H9 (cell line): ENCODE data around the gene CCBE1. TPM values are rescaled to one million over a fixed set of nuclear protein-coding genes. Genes with fewer than 3 reads are reported as not detected.

Experiments
- DNase-seq: peaks from one replicate; pipeline ENCODE4 v3.0.0-alpha.2; 2017
- H2AFZ ChIP-seq: one replicate; pipeline ENCODE4 v1.6.1; 2013; ENCODE audit warnings: mild to moderate bottlenecking, low read length, control low read depth, moderate library complexity
- H2AK5ac ChIP-seq: 2 replicates; pipeline ENCODE4 v1.6.1; 2013; ENCODE audit warnings: low read length, control low read depth, mixed read lengths; ENCODE audit not compliant: insufficient read length
- H2BK120ac ChIP-seq: one replicate; pipeline ENCODE4 v1.6.1; 2013; ENCODE audit warnings: low read depth, mild to moderate bottlenecking, low read length, control low read depth, inconsistent platforms; ENCODE audit not compliant: poor library complexity, severe bottlenecking
- H2BK12ac ChIP-seq: 2 replicates; pipeline ENCODE4 v1.6.1; 2013; ENCODE audit warnings: low read length, control low read depth, mixed read lengths, low read depth; ENCODE audit not compliant: insufficient read length
- H2BK15ac ChIP-seq: 2 replicates; pipeline ENCODE4 v1.6.1; 2013; ENCODE audit warnings: low read depth, low read length, control low read depth
- H2BK20ac ChIP-seq: one replicate; pipeline ENCODE4 v1.6.1; 2013; ENCODE audit warnings: low read depth, mild to moderate bottlenecking, low read length, control low read depth, inconsistent platforms; ENCODE audit not compliant: poor library complexity, severe bottlenecking
- H2BK5ac ChIP-seq: 2 replicates; pipeline ENCODE4 v1.6.1; 2013; ENCODE audit warnings: low read length, control low read depth, mixed read lengths; ENCODE audit not compliant: insufficient read length
- H3K14ac ChIP-seq: 2 replicates; pipeline ENCODE4 v1.6.1; 2013; ENCODE audit warnings: low read length, control low read depth; ENCODE audit not compliant: insufficient read depth
- H3K18ac ChIP-seq: 2 replicates; pipeline ENCODE4 v1.6.1; 2013; ENCODE audit warnings: low read depth, mild to moderate bottlenecking, mixed read lengths, low read length, control low read depth; ENCODE audit not compliant: insufficient read length
- H3K23ac ChIP-seq: 2 replicates; pipeline ENCODE4 v1.6.1; 2013; ENCODE audit warnings: low read length, control low read depth, mixed read lengths, low read depth; ENCODE audit not compliant: insufficient read length
- H3K23me2 ChIP-seq: 2 replicates; pipeline ENCODE4 v1.6.1; 2013; ENCODE audit warnings: low read depth, mild to moderate bottlenecking, mixed read lengths, low read length, control low read depth; ENCODE audit not compliant: insufficient read length, poor library complexity, severe bottlenecking
- H3K27ac ChIP-seq: 2 replicates; pipeline ENCODE4 v1.5.1; 2013; ENCODE audit warnings: low read length, control low read depth, mixed read lengths, low read depth; ENCODE audit not compliant: insufficient read length
- H3K27me3 ChIP-seq: 2 replicates; pipeline ENCODE4 v1.6.1; 2013; ENCODE audit warnings: low read length, control low read depth, inconsistent platforms; ENCODE audit not compliant: insufficient read depth
- H3K4ac ChIP-seq: 2 replicates; pipeline ENCODE4 v1.6.1; 2013; ENCODE audit warnings: low read depth, mild to moderate bottlenecking, control low read depth, inconsistent platforms, low read length, moderate library complexity
- H3K4me1 ChIP-seq: 2 replicates; pipeline ENCODE4 v1.6.1; 2013; ENCODE audit warnings: low read length, control low read depth, inconsistent platforms; ENCODE audit not compliant: insufficient read depth
- H3K4me2 ChIP-seq: 2 replicates; pipeline ENCODE4 v1.6.1; 2013; ENCODE audit warnings: low read length, control low read depth, mixed read lengths; ENCODE audit not compliant: insufficient read length, insufficient read depth
- H3K56ac ChIP-seq: 2 replicates; pipeline ENCODE4 v1.6.1; 2013; ENCODE audit warnings: low read depth, mild to moderate bottlenecking, mixed read lengths, low read length, control low read depth; ENCODE audit not compliant: insufficient read length
- H3K79me1 ChIP-seq: 2 replicates; pipeline ENCODE4 v1.6.1; 2013; ENCODE audit warnings: low read depth, mild to moderate bottlenecking, moderate library complexity, low read length, control low read depth, inconsistent platforms; ENCODE audit not compliant: insufficient read depth, poor library complexity, severe bottlenecking
- H3K79me2 ChIP-seq: 2 replicates; pipeline ENCODE4 v1.6.1; 2013; ENCODE audit warnings: low read length, control low read depth, inconsistent platforms; ENCODE audit not compliant: insufficient read depth
- H3K9ac ChIP-seq: 2 replicates; pipeline ENCODE4 v1.6.1; 2013; ENCODE audit warnings: low read length, control low read depth, mixed read lengths; ENCODE audit not compliant: insufficient read length; ENCODE audit errors: extremely low read depth
- H3K9me3 ChIP-seq: one replicate; pipeline ENCODE4 v1.6.1; 2013; ENCODE audit warnings: low read depth, low read length, inconsistent platforms; ENCODE audit not compliant: control insufficient read depth
- H3T11ph ChIP-seq: one replicate; pipeline ENCODE4 v1.6.1; 2013; ENCODE audit warnings: mild to moderate bottlenecking, low read length, control low read depth, inconsistent platforms
- H4K20me1 ChIP-seq: one replicate; pipeline ENCODE4 v1.6.1; 2013; ENCODE audit not compliant: control insufficient read depth, insufficient read length, insufficient read depth
- H4K5ac ChIP-seq: 2 replicates; pipeline ENCODE4 v1.6.1; 2013; ENCODE audit warnings: low read depth, mild to moderate bottlenecking, mixed read lengths, low read length, control low read depth; ENCODE audit not compliant: insufficient read length
- H4K8ac ChIP-seq: replicated peaks from 2 replicates; pipeline ENCODE4 v1.6.1; 2013; ENCODE audit warnings: low read length, control low read depth, mixed read lengths, low read depth; ENCODE audit not compliant: insufficient read length
- H4K91ac ChIP-seq: 2 replicates; pipeline ENCODE4 v1.6.1; 2013; ENCODE audit warnings: low read depth, mild to moderate bottlenecking, moderate library complexity, mixed read lengths, low read length, control low read depth; ENCODE audit not compliant: insufficient read length
- H3K27ac Mint-ChIP-seq, 3 experiments: 2 replicates in 2 of 3; 3 replicates in 1 of 3; pipeline ENCODE4 v1.8.0; 2020 to 2021; ENCODE audit warnings: mixed read lengths in 3 of 3, mild to moderate bottlenecking in 1 of 3, moderate library complexity in 1 of 3
- H3K27me3 Mint-ChIP-seq: 2 replicates; pipeline ENCODE4 v1.8.0; 2021; ENCODE audit warnings: low read depth, mild to moderate bottlenecking, moderate library complexity, mixed read lengths
- H3K36me3 Mint-ChIP-seq, 3 experiments: 2 replicates in 2 of 3; 3 replicates in 1 of 3; pipeline ENCODE4 v1.8.0; 2020 to 2021; ENCODE audit warnings: low read depth in 3 of 3, mixed read lengths in 3 of 3; ENCODE audit not compliant: insufficient read depth in 1 of 3
- H3K4me1 Mint-ChIP-seq, 2 experiments: 2 replicates each; pipeline ENCODE4 v1.8.0; 2020; ENCODE audit warnings: mixed read lengths in 2 of 2
- H3K4me3 Mint-ChIP-seq, 2 experiments: 2 replicates in 1 of 2; 3 replicates in 1 of 2; pipeline ENCODE4 v1.8.0; 2020 to 2021; ENCODE audit warnings: mild to moderate bottlenecking in 2 of 2, mixed read lengths in 2 of 2, moderate library complexity in 1 of 2
- H3K9me3 Mint-ChIP-seq, 2 experiments: 2 replicates in 1 of 2; 3 replicates in 1 of 2; pipeline ENCODE4 v1.8.0; 2020; ENCODE audit warnings: mild to moderate bottlenecking in 2 of 2, mixed read lengths in 2 of 2, moderate library complexity in 1 of 2
- WGBS: extraction: QIAGEN DNeasy Blood & Tissue Kit; methylation state at CpG from one replicate; pipeline ENCODE4 v1.1.7; 2013; ENCODE audit warnings: missing lambda C conversion rate, low lambda C conversion rate, mixed read lengths; ENCODE audit not compliant: insufficient read length; ENCODE audit errors: extremely low coverage; 5-methylcytosine and 5-hydroxymethylcytosine counted together
- total RNA-seq: library from RNA; stranded (reverse); gene quantifications from 2 replicates; pipeline ENCODE4 v1.2.1, GENCODE V29; 2021
- TF ChIP-seq, protein P1 (sequence below): fragments of 200-600 bp; sonication (generic); conservative IDR thresholded peaks from 3 replicates; pipeline ENCODE4 v1.8.0; 2021; ENCODE audit warnings: antibody characterized with exemption, mild to moderate bottlenecking

The CCBE1 gene
- total RNA-seq, 1 experiment from 2014 or later: 0.39 TPM

DNA sequence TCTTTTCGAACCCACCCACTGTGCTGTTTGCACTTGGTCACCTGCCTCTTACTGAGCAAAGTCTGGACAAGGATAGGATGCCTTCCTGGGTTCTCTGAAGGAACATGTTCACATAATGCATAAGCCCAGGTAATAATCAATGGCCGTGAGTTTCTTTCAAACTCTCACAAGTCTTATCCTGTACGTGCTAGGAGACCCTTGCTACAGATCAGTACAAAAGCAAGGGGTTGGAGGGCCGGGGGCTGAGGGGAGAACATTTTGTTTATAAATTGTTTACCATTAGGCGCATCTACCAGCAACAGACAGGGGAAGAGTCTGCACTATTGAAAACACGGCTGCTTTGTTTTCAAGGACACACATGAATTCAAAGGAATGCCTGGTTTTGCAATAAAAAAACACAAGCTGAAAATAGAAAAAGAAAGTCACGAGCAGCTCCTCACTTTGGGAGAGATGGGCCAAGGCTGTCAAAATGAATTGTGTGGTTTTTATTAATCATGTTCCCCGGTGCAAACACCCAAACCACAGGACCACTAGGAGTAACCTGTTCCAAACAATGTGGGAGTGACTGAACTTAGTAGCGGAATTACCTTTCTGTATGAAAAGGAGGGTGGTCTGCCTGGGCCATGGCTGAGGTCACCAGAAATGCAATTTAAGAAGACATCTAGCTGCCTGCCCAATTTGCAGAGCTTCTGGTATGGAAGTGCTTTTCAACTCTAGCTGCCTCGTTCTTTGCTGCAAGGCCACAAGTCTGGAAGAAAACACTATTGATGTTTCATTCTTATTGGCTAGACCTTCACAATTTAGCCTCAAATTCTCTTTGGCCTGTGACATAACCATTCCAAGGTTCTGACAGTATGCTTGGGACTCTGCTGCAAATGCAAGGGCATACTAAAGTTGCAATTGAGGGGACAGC, 73.5 kb downstream of the CCBE1 start:
- Histone ChIP-seq H2BK12ac (no peak overlapping the region), H3K4ac (no peak overlapping the region), H2BK5ac (no peak overlapping the region), H2AK5ac (no peak overlapping the region), H3K9ac (no peak overlapping the region), H4K5ac (no peak overlapping the region), H3K79me1 (no peaks in the 10 kb centered on the region), H2AFZ (no peak overlapping the region), H2BK120ac (no peak overlapping the region), H3K14ac (no peak overlapping the region), H3K4me1 (no peaks in the 10 kb centered on the region), H3K9me3 (no peaks in the 10 kb centered on the region), H2BK15ac (no peak overlapping the region), H3K27ac (no peak overlapping the region), H3K79me2 (no peaks in the 10 kb centered on the region), H3T11ph (no peak overlapping the region), H2BK20ac (no peak overlapping the region), H3K56ac (no peak overlapping the region), H3K27me3 (no peaks in the 10 kb centered on the region), H4K20me1 (no peaks in the 10 kb centered on the region), H4K91ac (no peak overlapping the region), H4K8ac (no peak overlapping the region), H3K23me2 (no peaks in the 10 kb centered on the region), H3K18ac (no peak overlapping the region), H3K4me2 (no peak overlapping the region), H3K23ac (no peak overlapping the region)
- Mint-ChIP-seq H3K4me1 (peaks cover 0 to 6% of the 10 kb centered on the region in 2 experiments; a peak in 1 of 4 replicates), H3K9me3 (no peaks in the 10 kb centered on the region), H3K4me3 (no peak overlapping the region), H3K36me3 (no peaks in the 10 kb centered on the region), H3K27ac (peak overlapping the region in 1 of 3 experiments; percentile 19; a peak in 2 of 7 replicates), H3K27me3 (peaks cover 5% of the 10 kb centered on the region)
- WGBS: no CpG with 5 or more reads among the region's 10 CpGs
- TF ChIP-seq, protein P1, sequence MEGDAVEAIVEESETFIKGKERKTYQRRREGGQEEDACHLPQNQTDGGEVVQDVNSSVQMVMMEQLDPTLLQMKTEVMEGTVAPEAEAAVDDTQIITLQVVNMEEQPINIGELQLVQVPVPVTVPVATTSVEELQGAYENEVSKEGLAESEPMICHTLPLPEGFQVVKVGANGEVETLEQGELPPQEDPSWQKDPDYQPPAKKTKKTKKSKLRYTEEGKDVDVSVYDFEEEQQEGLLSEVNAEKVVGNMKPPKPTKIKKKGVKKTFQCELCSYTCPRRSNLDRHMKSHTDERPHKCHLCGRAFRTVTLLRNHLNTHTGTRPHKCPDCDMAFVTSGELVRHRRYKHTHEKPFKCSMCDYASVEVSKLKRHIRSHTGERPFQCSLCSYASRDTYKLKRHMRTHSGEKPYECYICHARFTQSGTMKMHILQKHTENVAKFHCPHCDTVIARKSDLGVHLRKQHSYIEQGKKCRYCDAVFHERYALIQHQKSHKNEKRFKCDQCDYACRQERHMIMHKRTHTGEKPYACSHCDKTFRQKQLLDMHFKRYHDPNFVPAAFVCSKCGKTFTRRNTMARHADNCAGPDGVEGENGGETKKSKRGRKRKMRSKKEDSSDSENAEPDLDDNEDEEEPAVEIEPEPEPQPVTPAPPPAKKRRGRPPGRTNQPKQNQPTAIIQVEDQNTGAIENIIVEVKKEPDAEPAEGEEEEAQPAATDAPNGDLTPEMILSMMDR: no peak
- no peak for DNase-seq
